Measurements from ENCODE around the gene MRPS18A.

Gene MRPS18A

GRCh38 chr6:43710576-43710975, 23.0 kb upstream of the MRPS18A start:
- Histone ChIP-seq H3K4me2 (ENCODE audit: low read length) (no peak overlapping the region), H3K27ac (no peak overlapping the region), H3K4me3 (ENCODE audit: low read depth, low read length) (no peak overlapping the region), H3K36me3 (ENCODE audit: control insufficient read depth, insufficient read depth, low read length) (no peaks in the 10 kb centered on the region), H3K9ac (no peak overlapping the region), H3K9me3 (ENCODE audit: control insufficient read depth, low read length) (no peaks in the 10 kb centered on the region), H2AFZ (no peak overlapping the region), H3K4me1 (peaks cover 5% of the 10 kb centered on the region), H3K79me2 (no peaks in the 10 kb centered on the region), H3K27me3 (ENCODE audit: control insufficient read depth, insufficient read depth, low read length) (no peaks in the 10 kb centered on the region)
- no peak for TF ChIP-seq CTCF (IDR thresholded peaks at IDR 0.05)

GRCh38 chr6:43709654-43710303, 22.2 kb upstream of the MRPS18A start:
- no peak overlapping the region for H3K4me3 ChIP-seq (ENCODE audit: low read depth, low read length)
- H3K9me3 ChIP-seq (ENCODE audit: control insufficient read depth, low read length) = no peaks in the 10 kb centered on the region
- no peaks in the 10 kb centered on the region for H3K27me3 ChIP-seq (ENCODE audit: control insufficient read depth, insufficient read depth, low read length)
- no peak for TF ChIP-seq CTCF (IDR thresholded peaks at IDR 0.05)
- H3K4me2 ChIP-seq (ENCODE audit: low read length) = no peak overlapping the region
- H3K27ac ChIP-seq = no peak overlapping the region
- H2AFZ ChIP-seq = no peak overlapping the region
- no peaks in the 10 kb centered on the region for H3K36me3 ChIP-seq (ENCODE audit: control insufficient read depth, insufficient read depth, low read length)
- peaks cover 5% of the 10 kb centered on the region for H3K4me1 ChIP-seq
- no peak overlapping the region for H3K9ac ChIP-seq
- no peaks in the 10 kb centered on the region for H3K79me2 ChIP-seq

- Histone ChIP-seq H2AFZ (no peak overlapping the region), H3K27ac (no peak overlapping the region), H3K9ac (no peak overlapping the region), H3K27me3 (ENCODE audit: control insufficient read depth, insufficient read depth, low read length) (no peaks in the 10 kb centered on the region), H3K4me1 (peaks cover 5% of the 10 kb centered on the region), H3K79me2 (no peaks in the 10 kb centered on the region), H3K36me3 (ENCODE audit: control insufficient read depth, insufficient read depth, low read length) (no peaks in the 10 kb centered on the region), H3K4me3 (ENCODE audit: low read depth, low read length) (no peak overlapping the region), H3K4me2 (ENCODE audit: low read length) (no peak overlapping the region), H3K9me3 (ENCODE audit: control insufficient read depth, low read length) (no peaks in the 10 kb centered on the region)
- no peak for TF ChIP-seq CTCF (IDR thresholded peaks at IDR 0.05)
Observed at GRCh38 chr6:43708860-43709653, 21.5 kb upstream of the MRPS18A start.

- H3K9ac ChIP-seq = no peak overlapping the region
- no peak overlapping the region for H3K27ac ChIP-seq
- H3K79me2 ChIP-seq = no peaks in the 10 kb centered on the region
- no peak for TF ChIP-seq CTCF (IDR thresholded peaks at IDR 0.05)
- peaks cover 12% of the 10 kb centered on the region for H3K4me1 ChIP-seq
- no peak overlapping the region for H2AFZ ChIP-seq
- H3K9me3 ChIP-seq (ENCODE audit: control insufficient read depth, low read length) = no peaks in the 10 kb centered on the region
- no peak overlapping the region for H3K4me2 ChIP-seq (ENCODE audit: low read length)
- H3K4me3 ChIP-seq (ENCODE audit: low read depth, low read length) = no peak overlapping the region
- no peaks in the 10 kb centered on the region for H3K27me3 ChIP-seq (ENCODE audit: control insufficient read depth, insufficient read depth, low read length)
- no peaks in the 10 kb centered on the region for H3K36me3 ChIP-seq (ENCODE audit: control insufficient read depth, insufficient read depth, low read length)
Observed at GRCh38 chr6:43707767-43708166, 20.2 kb upstream of the MRPS18A start.
